H1 (cell line): Measurements from ENCODE around the gene FIBIN. TPM values are rescaled to one million over a fixed set of nuclear protein-coding genes. Genes with fewer than 3 reads are reported as not detected.

Experiments
- CTCF ChIA-PET: fragments of 300-600 bp; sonication (Branson Sonifier 250); formaldehyde crosslinking; loops from one replicate; lab custom pipeline; 2021; ENCODE audit not compliant: partially characterized antibody; lab: Charles Lee
- POLR2A ChIA-PET: fragments of 300-600 bp; sonication (Branson Sonifier 250); formaldehyde crosslinking; loops from one replicate; lab custom pipeline; 2021; ENCODE audit warnings: inconsistent platforms; ENCODE audit not compliant: partially characterized antibody; lab: Charles Lee
- DNase-seq, 2 experiments: peaks; one replicate each; pipeline versions ENCODE4 v3.0.0 to v3.0.0-alpha.2; 2010 to 2022; ENCODE audit warnings: low spot score in 2 of 2, low read depth in 1 of 2, mixed read lengths in 1 of 2
- FAIRE-seq: peaks from 2 replicates; lab custom pipeline; 2011; peaks lifted over from hg19 to GRCh38; lab: Jason Lieb, UNC
- H2AFZ ChIP-seq: 2 replicates; pipeline ENCODE4 v1.8.1; 2012; ENCODE audit warnings: low read length, inconsistent platforms
- H2AK5ac ChIP-seq: 2 replicates; pipeline ENCODE4 v1.6.1; 2013; ENCODE audit warnings: low read depth, low read length
- H2BK120ac ChIP-seq: replicated peaks from 2 replicates; pipeline ENCODE3; 2013; ENCODE audit warnings: low read depth, low read length, inconsistent platforms
- H2BK12ac ChIP-seq: 2 replicates; pipeline ENCODE4 v1.6.1; 2013; ENCODE audit warnings: low read depth, low read length
- H2BK15ac ChIP-seq: 2 replicates; pipeline ENCODE4 v1.6.1; 2013; ENCODE audit warnings: low read length
- H2BK20ac ChIP-seq: 2 replicates; pipeline ENCODE4 v1.6.1; 2013; ENCODE audit warnings: low read length
- H2BK5ac ChIP-seq: 2 replicates; pipeline ENCODE4 v1.6.1; 2013; ENCODE audit warnings: low read depth, low read length
- H3K14ac ChIP-seq: 2 replicates; pipeline ENCODE4 v1.6.1; 2013; ENCODE audit warnings: inconsistent platforms; ENCODE audit not compliant: insufficient read length
- H3K18ac ChIP-seq: 2 replicates; pipeline ENCODE4 v1.6.1; 2013; ENCODE audit warnings: low read length; ENCODE audit errors: extremely low read depth
- H3K23ac ChIP-seq: 2 replicates; pipeline ENCODE4 v1.6.1; 2013; ENCODE audit warnings: inconsistent platforms; ENCODE audit not compliant: insufficient read length
- H3K23me2 ChIP-seq: 2 replicates; pipeline ENCODE4 v1.6.1; 2013; ENCODE audit warnings: low read depth, low read length
- H3K27ac ChIP-seq: 2 replicates; pipeline ENCODE4 v1.6.1; 2011; ENCODE audit warnings: low read depth, low read length, inconsistent platforms
- H3K27me3 ChIP-seq, 4 experiments: replicated peaks in 1 of 4; 1 replicate in 1 of 4; 2 replicates in 3 of 4; pipeline versions ENCODE4 v1.6.1 to v1.8.1; 2011 to 2013; ENCODE audit warnings: low read length in 3 of 4, mild to moderate bottlenecking in 3 of 4, inconsistent platforms in 2 of 4, mixed read lengths in 2 of 4, moderate library complexity in 1 of 4; ENCODE audit not compliant: control insufficient read depth in 3 of 4, insufficient read depth in 3 of 4; ENCODE audit errors: extremely low read depth in 1 of 4
- H3K36me3 ChIP-seq, 4 experiments: 2 replicates each; pipeline versions ENCODE4 v1.6.1 to v1.8.1; 2011 to 2013; ENCODE audit warnings: mild to moderate bottlenecking in 4 of 4, low read length in 3 of 4, moderate library complexity in 2 of 4, control low read depth in 1 of 4, inconsistent platforms in 1 of 4; ENCODE audit not compliant: insufficient read depth in 4 of 4, control insufficient read depth in 2 of 4
- H3K4ac ChIP-seq: replicated peaks from 2 replicates; pipeline ENCODE3; 2013; ENCODE audit warnings: low read length, low read depth, mixed read lengths, inconsistent platforms; ENCODE audit not compliant: insufficient read length
- H3K4me1 ChIP-seq, 4 experiments: replicated peaks in 1 of 4; 1 replicate in 1 of 4; 2 replicates in 3 of 4; pipeline versions ENCODE4 v1.6.1 to v1.8.1; 2011 to 2013; ENCODE audit warnings: low read length in 3 of 4, inconsistent platforms in 2 of 4, mixed read lengths in 1 of 4; ENCODE audit not compliant: insufficient read depth in 4 of 4, control insufficient read depth in 3 of 4
- H3K4me2 ChIP-seq, 2 experiments: 2 replicates each; pipeline versions ENCODE4 v1.6.1 to v1.8.1; 2011 to 2013; ENCODE audit warnings: low read depth in 2 of 2, low read length in 2 of 2, control low read depth in 1 of 2, inconsistent platforms in 1 of 2, mild to moderate bottlenecking in 1 of 2; ENCODE audit not compliant: insufficient read depth in 1 of 2
- H3K4me3 ChIP-seq, 4 experiments: fragments of 200-600, 300-600 bp in 1 of 4; sonication (generic), shearing (Covaris generic), sonication (Bioruptor Twin) in 1 of 4; 2 replicates each; pipeline versions ENCODE4 v1.5.1 to v1.8.1; 2011 to 2016; ENCODE audit warnings: low read length in 4 of 4, low read depth in 3 of 4, control low read depth in 2 of 4, inconsistent platforms in 2 of 4, mild to moderate bottlenecking in 2 of 4, mixed read lengths in 1 of 4, moderate library complexity in 1 of 4; ENCODE audit not compliant: insufficient read depth in 2 of 4; ENCODE audit errors: extremely low read depth in 1 of 4
- H3K56ac ChIP-seq: replicated peaks from 2 replicates; pipeline ENCODE3; 2013; ENCODE audit warnings: low read depth, mild to moderate bottlenecking, mixed read lengths, low read length, inconsistent platforms; ENCODE audit not compliant: insufficient read length
- H3K79me1 ChIP-seq: 2 replicates; pipeline ENCODE4 v1.6.1; 2013; ENCODE audit warnings: low read depth, low read length, control low read depth
- H3K79me2 ChIP-seq, 2 experiments: 2 replicates each; pipeline versions ENCODE4 v1.6.1 to v1.8.1; 2012 to 2013; ENCODE audit warnings: low read length in 2 of 2, mild to moderate bottlenecking in 2 of 2, inconsistent platforms in 1 of 2; ENCODE audit not compliant: insufficient read depth in 2 of 2, control insufficient read depth in 1 of 2
- H3K9ac ChIP-seq, 4 experiments: replicated peaks in 1 of 4; 1 replicate in 1 of 4; 2 replicates in 3 of 4; pipeline versions ENCODE4 v1.6.1 to v1.8.1; 2011 to 2013; ENCODE audit warnings: low read depth in 3 of 4, low read length in 3 of 4, control low read depth in 2 of 4, mild to moderate bottlenecking in 2 of 4, moderate library complexity in 2 of 4, inconsistent platforms in 1 of 4; ENCODE audit errors: extremely low read depth in 1 of 4
- H3K9me3 ChIP-seq, 2 experiments: 2 replicates each; pipeline versions ENCODE4 v1.6.1 to v1.8.1; 2012 to 2013; ENCODE audit warnings: mild to moderate bottlenecking in 2 of 2, moderate library complexity in 2 of 2, control low read depth in 1 of 2, inconsistent platforms in 1 of 2, low read depth in 1 of 2, low read length in 1 of 2, mixed read lengths in 1 of 2; ENCODE audit not compliant: insufficient read depth in 2 of 2
- H4K20me1 ChIP-seq, 2 experiments: replicated peaks in 1 of 2; 2 replicates each; pipeline versions ENCODE3 to v1.8.1; 2011 to 2013; ENCODE audit warnings: inconsistent platforms in 2 of 2, low read length in 2 of 2, mild to moderate bottlenecking in 1 of 2; ENCODE audit not compliant: insufficient read depth in 2 of 2, control insufficient read depth in 1 of 2
- H4K5ac ChIP-seq: 2 replicates; pipeline ENCODE4 v1.6.1; 2013; ENCODE audit warnings: low read length, low read depth, mixed read lengths, inconsistent platforms; ENCODE audit not compliant: insufficient read length
- H4K8ac ChIP-seq: 2 replicates; pipeline ENCODE4 v1.8.0; 2013; ENCODE audit warnings: mild to moderate bottlenecking, moderate library complexity, low read length, inconsistent platforms; ENCODE audit not compliant: insufficient read depth; ENCODE audit errors: extremely low read depth
- H4K91ac ChIP-seq: replicated peaks from 2 replicates; pipeline ENCODE3; 2013; ENCODE audit warnings: low read length, mixed read lengths, inconsistent platforms; ENCODE audit not compliant: insufficient read length
- ASH2L ChIP-seq: fragments of 200-600, 300-600 bp; sonication (generic); IDR thresholded peaks from one replicate; pipeline ENCODE4 v1.7.1; 2017; ENCODE audit warnings: low read length
- BCL11A ChIP-seq, 2 experiments: IDR thresholded peaks; one replicate each; pipeline ENCODE4 v1.6.1; 2011; ENCODE audit warnings: low read depth in 2 of 2, low read length in 2 of 2, mild to moderate bottlenecking in 2 of 2
- FOSL1 ChIP-seq: IDR thresholded peaks from 2 replicates; pipeline ENCODE4 v1.6.1; 2011; ENCODE audit warnings: mild to moderate bottlenecking, low read depth, low read length, moderate library complexity; ENCODE audit not compliant: insufficient read depth
- RXRA ChIP-seq: IDR thresholded peaks from 2 replicates; pipeline ENCODE4 v1.6.1; 2011; ENCODE audit warnings: low read depth, mild to moderate bottlenecking, low read length, moderate library complexity; ENCODE audit not compliant: insufficient read depth
- SP4 ChIP-seq: IDR thresholded peaks from 2 replicates; pipeline ENCODE4 v1.6.1; 2012; ENCODE audit warnings: low read length, inconsistent platforms
- TBP ChIP-seq: IDR thresholded peaks from 2 replicates; pipeline ENCODE4 v1.6.1; 2011; ENCODE audit warnings: low read depth, low read length, improper control_type of control experiment
- polyA plus RNA-seq, 7 experiments: library from polyadenylated mRNA; depleted of rRNA in 3 of 7; stranded (reverse) in 5 of 7; unstranded in 2 of 7; fragments of >200 nt in 5 of 7; fragments of 200-250 nt in 2 of 7; gene quantifications; 1 replicate in 5 of 7; 2 replicates in 1 of 7; 4 replicates in 1 of 7; pipeline versions ENCODE4 v1.2.1 to v1.2.3, GENCODE V29; 2011 to 2013; ENCODE audit warnings: missing spikeins in 2 of 7, mixed read lengths in 2 of 7
- total RNA-seq: library from RNA; stranded (reverse); fragmentation: NEBNext Ultra II Directional; extraction: Animal tissue kit (Norgen Biotek cat#: 25700); gene quantifications from 2 replicates; pipeline ENCODE4 v1.2.1, GENCODE V29; 2021

FIBIN gene
- total and polyA plus RNA-seq, 2 of the 8 experiments (the other 6 are each of a cell fraction or from before 2014, with no cell fraction given) = 0.38 to 0.45 TPM

DNA sequence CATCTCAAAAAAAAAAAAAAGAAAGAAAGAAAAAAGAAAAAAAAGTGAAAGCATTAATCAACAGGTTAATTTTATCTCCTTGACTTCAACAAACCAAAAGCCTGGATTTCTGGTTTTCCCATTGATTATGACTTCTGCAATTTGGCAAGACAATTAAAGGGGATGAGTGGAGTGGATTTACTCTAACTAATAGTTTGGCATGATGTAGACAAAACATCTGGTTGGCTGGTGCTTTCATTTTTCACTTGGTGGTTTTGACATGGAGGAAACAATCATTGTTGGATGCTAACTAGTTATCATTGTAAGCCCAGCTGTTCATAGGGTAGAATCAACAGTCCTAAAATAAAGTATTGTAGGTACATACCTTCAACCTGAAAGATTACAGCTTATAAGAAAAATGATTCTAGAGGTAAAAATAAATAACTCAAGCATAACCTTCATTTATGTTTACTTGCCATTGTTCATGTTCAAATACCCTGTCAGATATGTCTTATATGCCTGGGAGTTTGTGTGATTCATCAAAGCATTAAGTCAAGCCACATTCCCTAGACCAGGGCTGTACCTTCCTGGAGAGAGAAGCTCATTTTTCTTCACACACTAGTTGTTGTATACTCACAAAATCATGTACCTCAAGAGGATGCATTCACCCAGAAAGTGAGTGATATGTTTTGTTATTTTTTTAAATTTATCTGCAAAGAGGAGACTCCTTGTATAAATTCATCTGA lies 15.1 kb downstream of the FIBIN start:
- no peak overlapping the region for H3K18ac ChIP-seq
- no peaks in the 10 kb centered on the region for H3K36me3 ChIP-seq
- CTCF ChIA-PET = interaction anchor here (0.8 to 1.0 kb wide), 2 partner anchors 31 to 67 kb away, joined by 3 read pairs; no protein-coding TSS in a partner anchor
- H3K27me3 ChIP-seq = no peaks in the 10 kb centered on the region
- H3K27ac ChIP-seq = no peak overlapping the region
- H3K56ac ChIP-seq = no peak overlapping the region
- FAIRE-seq (no peak), DNase-seq (no peak)
- TF ChIP-seq BCL11A (IDR thresholded peaks at IDR 0.05; ENCODE audit: low read depth in 2 of 2, low read length in 2 of 2) (no peak), TBP (no peak), FOSL1 (no peak), SP4 (no peak), ASH2L (no peak), RXRA (no peak)
- H2AK5ac ChIP-seq = no peak overlapping the region
- no peaks in the 10 kb centered on the region for H3K4me1 ChIP-seq
- H3K4me3 ChIP-seq = no peak overlapping the region
- no peak overlapping the region for H4K5ac ChIP-seq
- H4K91ac ChIP-seq = no peak overlapping the region
- POLR2A ChIA-PET = no interaction called here
- H2BK5ac ChIP-seq = no peak overlapping the region
- no peak overlapping the region for H3K4me2 ChIP-seq
- H2BK20ac ChIP-seq = no peak overlapping the region
- H2BK120ac ChIP-seq = no peak overlapping the region
- H4K20me1 ChIP-seq = no peaks in the 10 kb centered on the region
- H3K14ac ChIP-seq = no peak overlapping the region
- H3K23ac ChIP-seq = no peak overlapping the region
- no peak overlapping the region for H3K4ac ChIP-seq
- no peaks in the 10 kb centered on the region for H3K79me2 ChIP-seq
- H4K8ac ChIP-seq = no peak overlapping the region
- no peak overlapping the region for H2AFZ ChIP-seq
- H3K9me3 ChIP-seq = no peaks in the 10 kb centered on the region
- no peaks in the 10 kb centered on the region for H3K23me2 ChIP-seq
- no peak overlapping the region for H3K9ac ChIP-seq
- no peak overlapping the region for H2BK15ac ChIP-seq
- no peak overlapping the region for H2BK12ac ChIP-seq
- H3K79me1 ChIP-seq = no peaks in the 10 kb centered on the region; the same call in 1 of the 2 replicates
